ENCODE data around the gene YARS1.
A peak's percentile ranks its signal among the peaks of the same experiment; 100 is the strongest.

The YARS1 gene

DNA sequence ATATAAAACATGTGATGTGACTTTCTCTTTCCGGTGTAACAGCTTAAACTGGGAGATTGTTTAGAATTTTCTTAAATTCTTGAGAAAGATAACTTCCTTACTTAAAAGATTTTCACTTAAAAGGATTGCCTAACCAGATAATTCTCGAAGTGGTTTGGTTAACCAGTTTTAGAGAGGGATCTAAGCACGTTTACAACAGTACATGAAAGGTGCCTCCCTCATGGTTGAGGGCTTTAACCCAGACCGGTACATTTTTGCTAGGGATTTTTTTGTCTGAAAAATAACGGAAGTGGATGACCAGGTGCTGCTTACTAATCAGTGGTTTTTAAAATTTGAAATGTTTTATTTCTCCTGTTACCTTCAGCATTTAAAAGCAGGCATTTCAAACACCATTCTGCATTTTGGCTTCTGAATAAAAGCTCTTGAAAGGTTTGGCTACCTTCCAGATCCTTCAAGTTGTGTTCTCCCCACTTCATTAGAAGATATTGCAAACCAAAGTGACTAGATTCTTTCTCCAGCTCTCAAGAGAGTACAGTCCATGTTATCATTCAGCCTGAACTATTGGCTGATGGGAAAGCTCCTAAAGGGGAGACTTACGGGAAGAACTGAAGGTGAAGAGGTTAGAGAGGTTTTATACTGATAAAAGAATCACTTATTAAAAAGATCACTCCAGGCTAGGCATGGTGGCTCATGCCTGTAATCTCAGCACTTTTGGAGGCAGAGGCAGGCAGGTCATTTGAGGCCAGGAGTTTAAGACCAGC lies 13.1 kb upstream of the YARS1 start:
- no peak overlapping the region for H3K4me3 ChIP-seq
- DNase-seq (ENCODE audit: low spot score): no peak
- no peak overlapping the region for H3K27ac ChIP-seq
- no peak for TF ChIP-seq CTCF (IDR thresholded peaks at IDR 0.05)

- DNase-seq (ENCODE audit: low spot score): no peak
- H3K27ac ChIP-seq: no peak overlapping the region
- TF ChIP-seq CTCF (IDR thresholded peaks at IDR 0.05): no peak
- H3K4me3 ChIP-seq: no peak overlapping the region
Observed at GRCh38 chr1:32828341-32828740, 11.2 kb upstream of the YARS1 start.

- Histone ChIP-seq H3K4me3 (no peak overlapping the region), H3K27ac (no peak overlapping the region)
- TF ChIP-seq CTCF (IDR thresholded peaks at IDR 0.05): no peak
- no peak for DNase-seq (ENCODE audit: low spot score)
Observed at GRCh38 chr1:32825181-32825580, 8.0 kb upstream of the YARS1 start.

GRCh38 chr1:32818804-32819541 lies 1.8 kb upstream of the YARS1 start:
- H3K4me3 ChIP-seq: peak overlapping the region; percentile 98
- DNase-seq (ENCODE audit: low spot score): no peak
- H3K27ac ChIP-seq: no peak overlapping the region
- no peak for TF ChIP-seq CTCF (IDR thresholded peaks at IDR 0.05)

- Histone ChIP-seq H3K27ac (peak overlapping the region; percentile 90 to 99), H3K4me3 (peak overlapping the region; percentile 98)
- TF ChIP-seq CTCF (IDR thresholded peaks at IDR 0.05): no peak
- DNase-seq (ENCODE audit: low spot score): peak; percentile 88
Observed at GRCh38 chr1:32817815-32818786, 943 bp upstream of the YARS1 start.

GRCh38 chr1:32816676-32817158 lies 441 bp downstream of the YARS1 start:
- TF ChIP-seq CTCF (IDR thresholded peaks at IDR 0.05): no peak
- DNase-seq (ENCODE audit: low spot score): no peak
- H3K4me3 ChIP-seq: peak overlapping the region; percentile 98
- peak overlapping the region; percentile 90 to 99 for H3K27ac ChIP-seq

All from coronary artery (tissue), 2 donors.